ENCODE measurements around the gene UNCX.

DNA sequence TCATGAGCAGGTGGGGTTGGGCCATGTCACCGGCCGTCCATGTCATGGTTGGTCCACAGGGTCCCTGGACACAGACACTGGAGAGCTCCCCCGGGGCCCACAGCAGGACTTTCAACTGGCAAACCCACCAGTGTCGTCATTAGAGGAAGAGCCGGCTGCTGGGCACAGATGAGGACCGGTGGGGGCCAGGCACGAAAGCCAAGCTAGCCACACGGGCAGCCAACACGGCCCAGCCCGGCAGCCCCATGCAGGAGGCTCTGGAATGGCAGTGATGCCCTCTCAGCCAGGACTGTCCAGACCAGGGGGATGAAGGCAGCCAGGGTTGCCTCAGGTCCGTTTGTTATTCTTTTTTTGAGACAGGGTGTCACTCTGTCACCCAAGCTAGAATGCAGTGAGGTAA lies 21.1 kb upstream of the UNCX start:
- TF ChIP-seq, protein P1, sequence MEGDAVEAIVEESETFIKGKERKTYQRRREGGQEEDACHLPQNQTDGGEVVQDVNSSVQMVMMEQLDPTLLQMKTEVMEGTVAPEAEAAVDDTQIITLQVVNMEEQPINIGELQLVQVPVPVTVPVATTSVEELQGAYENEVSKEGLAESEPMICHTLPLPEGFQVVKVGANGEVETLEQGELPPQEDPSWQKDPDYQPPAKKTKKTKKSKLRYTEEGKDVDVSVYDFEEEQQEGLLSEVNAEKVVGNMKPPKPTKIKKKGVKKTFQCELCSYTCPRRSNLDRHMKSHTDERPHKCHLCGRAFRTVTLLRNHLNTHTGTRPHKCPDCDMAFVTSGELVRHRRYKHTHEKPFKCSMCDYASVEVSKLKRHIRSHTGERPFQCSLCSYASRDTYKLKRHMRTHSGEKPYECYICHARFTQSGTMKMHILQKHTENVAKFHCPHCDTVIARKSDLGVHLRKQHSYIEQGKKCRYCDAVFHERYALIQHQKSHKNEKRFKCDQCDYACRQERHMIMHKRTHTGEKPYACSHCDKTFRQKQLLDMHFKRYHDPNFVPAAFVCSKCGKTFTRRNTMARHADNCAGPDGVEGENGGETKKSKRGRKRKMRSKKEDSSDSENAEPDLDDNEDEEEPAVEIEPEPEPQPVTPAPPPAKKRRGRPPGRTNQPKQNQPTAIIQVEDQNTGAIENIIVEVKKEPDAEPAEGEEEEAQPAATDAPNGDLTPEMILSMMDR (IDR thresholded peaks at IDR 0.05): no peak
- no peak for TF ChIP-seq POLR2A (IDR thresholded peaks at IDR 0.05)

All from adrenal gland (tissue), 5 donors.